GM23248 (cell line): Measurements from ENCODE around the gene OPHN1. TPM values are rescaled to one million over a fixed set of nuclear protein-coding genes. Genes with fewer than 3 reads are reported as not detected.
A peak's percentile ranks its signal among the peaks of the same experiment; 100 is the strongest.

Experiments used
- DNase-seq: peaks from one replicate; pipeline ENCODE4 v3.0.0-alpha.2; 2015
- H2AFZ ChIP-seq: fragments of 200-600 bp; sonication (generic); 2 replicates; pipeline ENCODE4 v1.6.1; 2016; ENCODE audit warnings: antibody characterized with exemption
- H3F3A ChIP-seq: fragments of 200-600 bp; sonication (generic); 2 replicates; pipeline ENCODE4 v1.6.1; 2016; ENCODE audit warnings: mild to moderate bottlenecking, antibody characterized with exemption, mixed run types; ENCODE audit not compliant: insufficient read depth
- H3K27ac ChIP-seq: fragments of 200-600 bp; sonication (generic); 2 replicates; pipeline ENCODE4 v1.5.1; 2016; ENCODE audit warnings: mild to moderate bottlenecking
- H3K27me3 ChIP-seq: fragments of 200-600 bp; sonication (generic); replicated peaks from 2 replicates; pipeline ENCODE4 v1.6.1; 2016; ENCODE audit warnings: mild to moderate bottlenecking; ENCODE audit not compliant: insufficient read depth
- H3K36me3 ChIP-seq: fragments of 200-600 bp; sonication (generic); 2 replicates; pipeline ENCODE4 v1.6.1; 2016; ENCODE audit warnings: low read depth, mild to moderate bottlenecking
- H3K4me1 ChIP-seq: fragments of 200-600 bp; sonication (generic); 2 replicates; pipeline ENCODE4 v1.6.1; 2016; ENCODE audit warnings: mild to moderate bottlenecking; ENCODE audit not compliant: insufficient read depth
- H3K4me2 ChIP-seq: fragments of 200-600 bp; sonication (generic); one replicate; pipeline ENCODE4 v1.6.1; 2016; ENCODE audit warnings: mild to moderate bottlenecking; ENCODE audit not compliant: unreplicated experiment
- H3K4me3 ChIP-seq: fragments of 200-600 bp; sonication (generic); 2 replicates; pipeline ENCODE4 v1.5.1; 2016; ENCODE audit warnings: mild to moderate bottlenecking
- H3K79me2 ChIP-seq: fragments of 200-600 bp; sonication (generic); 2 replicates; pipeline ENCODE4 v1.6.1; 2016; ENCODE audit warnings: mild to moderate bottlenecking; ENCODE audit not compliant: insufficient read depth
- H3K9ac ChIP-seq: fragments of 200-600 bp; sonication (generic); 2 replicates; pipeline ENCODE4 v1.6.1; 2016; ENCODE audit warnings: mild to moderate bottlenecking
- H3K9me2 ChIP-seq: fragments of 200-600 bp; sonication (generic); 2 replicates; pipeline ENCODE4 v1.6.1; 2016; ENCODE audit warnings: mixed run types, mild to moderate bottlenecking, moderate library complexity; ENCODE audit not compliant: insufficient read depth
- H3K9me3 ChIP-seq: fragments of 200-600 bp; sonication (generic); one replicate; pipeline ENCODE4 v1.6.1; 2017; ENCODE audit warnings: low read depth
- H4K20me1 ChIP-seq: fragments of 200-600 bp; sonication (generic); 2 replicates; pipeline ENCODE4 v1.6.0; 2016; ENCODE audit not compliant: insufficient read depth
- EZH2 ChIP-seq: fragments of 200-600 bp; sonication (generic); IDR thresholded peaks from 2 replicates; pipeline ENCODE4 v1.6.1; 2018; ENCODE audit warnings: antibody characterized with exemption, mild to moderate bottlenecking; ENCODE audit not compliant: insufficient read depth, poor library complexity, severe bottlenecking
- EZH2phosphoT487 ChIP-seq: fragments of 200-600 bp; sonication (generic); IDR thresholded peaks from 2 replicates; pipeline ENCODE4 v1.6.1; 2018; ENCODE audit warnings: antibody characterized with exemption, moderate library complexity, mild to moderate bottlenecking, low read depth; ENCODE audit not compliant: insufficient read depth
- WGBS, 2 experiments: methylation state at CpG; one replicate each; pipeline ENCODE4 v1.1.6; 2015 to 2017; ENCODE audit warnings: low lambda C conversion rate in 2 of 2, low coverage in 1 of 2; ENCODE audit errors: missing lambda C conversion rate in 2 of 2; 5-methylcytosine and 5-hydroxymethylcytosine counted together
- in situ Hi-C: fragments of 300-500 bp; cut with MboI; formaldehyde crosslinking; loops from 2 replicates; pipeline ENCODE4 v1.15.0; 2020
- polyA plus RNA-seq: library from polyadenylated mRNA; unstranded; fragments of >200 nt; fragmentation: Nextera tagmentation; extraction: Ambion mirVana; gene quantifications from 2 replicates; pipeline ENCODE4 v1.2.1, GENCODE V29; 2016
- total RNA-seq: library from RNA; depleted of rRNA; stranded (reverse); fragments of >200 nt; shearing (Covaris generic); gene quantifications from 2 replicates; pipeline ENCODE4 v1.2.3, GENCODE V29; 2014

Gene OPHN1
- total and polyA plus RNA-seq, 2 experiments from 2014 or later = 4.3 to 4.5 TPM

DNA sequence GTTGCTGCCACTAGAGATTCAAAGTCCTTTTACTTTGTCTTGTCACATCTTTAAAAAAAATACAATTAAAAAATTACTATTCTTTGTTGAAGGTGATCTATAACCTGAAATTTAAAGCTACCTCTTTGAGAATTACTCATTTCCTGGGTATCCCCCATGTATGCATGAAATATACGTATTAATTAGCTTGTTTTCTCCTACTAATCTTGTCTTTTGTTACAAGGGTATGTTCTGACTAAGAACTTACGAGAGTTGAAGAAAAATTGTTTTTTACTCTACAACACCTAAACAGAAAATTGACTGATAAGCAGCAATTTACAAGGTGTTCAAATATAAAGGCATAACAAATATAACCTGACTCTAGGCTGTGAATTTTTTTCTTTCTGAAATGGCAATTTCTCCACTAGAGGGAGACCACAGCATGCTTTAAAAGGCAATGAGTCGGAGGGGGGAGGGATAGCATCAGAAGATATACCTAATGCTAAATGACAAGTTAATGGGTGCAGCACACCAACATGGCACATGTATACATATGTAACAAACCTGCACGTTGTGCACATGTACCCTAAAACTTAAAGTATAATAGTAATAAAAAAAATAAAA, 249.6 kb downstream of the OPHN1 start:
- Histone ChIP-seq H2AFZ (no peak overlapping the region), H3K27me3 (no peaks in the 10 kb centered on the region), H3K9me3 (no peaks in the 10 kb centered on the region), H4K20me1 (no peaks in the 10 kb centered on the region), H3K4me1 (peaks cover 17% of the 10 kb centered on the region; the same call in 1 of the 2 replicates), H3K9me2 (no peaks in the 10 kb centered on the region), H3K27ac (no peak overlapping the region), H3K4me3 (no peak overlapping the region), H3K79me2 (no peaks in the 10 kb centered on the region), H3K4me2 (no peak overlapping the region), H3F3A (no peaks in the 10 kb centered on the region), H3K9ac (no peak overlapping the region), H3K36me3 (no peaks in the 10 kb centered on the region)
- WGBS, 2 experiments = 47 to 49% methylated on average over 4 of the region's 4 CpGs
- DNase-seq = peak; percentile 51
- in situ Hi-C loops = loop anchor here (25.0 kb wide), 1 partner anchor 529 kb away; no protein-coding TSS in a partner anchor
- no peak for TF ChIP-seq EZH2
- TF ChIP-seq EZH2phosphoT487 = no peak

DNA sequence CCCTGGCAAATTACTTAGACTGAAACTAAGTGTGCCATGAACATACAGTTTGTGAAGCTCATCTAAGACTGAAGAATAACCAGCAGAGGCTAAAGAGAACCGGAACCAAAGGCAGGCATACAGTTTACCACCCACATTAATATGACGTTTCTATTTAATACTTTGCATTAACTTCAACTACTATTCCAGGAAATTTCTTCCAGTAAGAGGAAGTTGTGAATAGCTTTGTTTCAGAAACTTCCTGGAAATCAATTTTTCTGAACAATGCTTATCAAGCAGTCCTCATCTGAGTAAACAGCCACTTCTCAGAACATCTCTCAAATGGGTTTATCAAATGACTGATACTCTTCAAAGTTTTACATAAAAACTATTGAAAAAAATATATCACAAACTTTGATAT, 252.7 kb downstream of the OPHN1 start:
- H3K4me3 ChIP-seq = no peak overlapping the region
- H3F3A ChIP-seq = peaks cover 10% of the 10 kb centered on the region; the same call in 1 of the 2 replicates
- H3K9me3 ChIP-seq = no peaks in the 10 kb centered on the region
- H3K27me3 ChIP-seq = no peaks in the 10 kb centered on the region
- WGBS, 2 experiments = 89 to 94% methylated on average over 2 of the region's 2 CpGs
- no peaks in the 10 kb centered on the region for H3K9me2 ChIP-seq
- no peak overlapping the region for H3K4me2 ChIP-seq
- DNase-seq = no peak
- no peak overlapping the region for H3K9ac ChIP-seq
- no peak overlapping the region for H2AFZ ChIP-seq
- no peaks in the 10 kb centered on the region for H4K20me1 ChIP-seq
- peaks cover 6% of the 10 kb centered on the region for H3K4me1 ChIP-seq
- no peak for TF ChIP-seq EZH2phosphoT487
- no peak for TF ChIP-seq EZH2
- in situ Hi-C loops = loop anchor here (25.0 kb wide), 1 partner anchor 532 kb away; no protein-coding TSS in a partner anchor
- no peaks in the 10 kb centered on the region for H3K36me3 ChIP-seq
- no peak overlapping the region for H3K27ac ChIP-seq
- no peaks in the 10 kb centered on the region for H3K79me2 ChIP-seq

DNA sequence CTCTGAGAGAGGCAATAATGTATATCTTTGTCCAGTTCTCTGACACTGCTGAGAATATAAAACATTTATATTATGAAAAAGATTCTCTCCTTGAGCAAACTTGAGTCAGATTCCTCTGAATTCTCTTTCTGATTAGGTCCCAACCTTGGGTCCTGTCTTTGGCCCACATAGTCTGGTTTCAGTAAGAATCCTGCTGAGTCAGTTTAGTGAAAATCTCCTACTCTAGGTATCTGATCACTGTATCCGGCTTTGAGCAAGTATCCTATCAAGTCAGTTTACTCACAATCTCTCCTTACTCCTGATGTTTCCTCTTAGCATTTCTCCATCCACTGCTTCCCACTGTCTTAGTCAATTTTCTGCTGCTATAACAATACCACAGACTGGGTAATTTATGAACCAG, 253.9 kb downstream of the OPHN1 start:
- no peaks in the 10 kb centered on the region for H3K36me3 ChIP-seq
- H4K20me1 ChIP-seq = no peaks in the 10 kb centered on the region
- 100% methylated on average over 1 of the region's 1 CpG for WGBS, 2 experiments
- no peak for DNase-seq
- H3K27me3 ChIP-seq = no peaks in the 10 kb centered on the region
- H3K27ac ChIP-seq = no peak overlapping the region
- H3F3A ChIP-seq = peaks cover 17% of the 10 kb centered on the region; the same call in 1 of the 2 replicates
- peaks cover 3% of the 10 kb centered on the region; the same call in 1 of the 2 replicates for H3K4me1 ChIP-seq
- no peak for TF ChIP-seq EZH2phosphoT487
- TF ChIP-seq EZH2 = no peak
- no peaks in the 10 kb centered on the region for H3K9me3 ChIP-seq
- in situ Hi-C loops = loop anchor here (25.0 kb wide), 1 partner anchor 533 kb away; no protein-coding TSS in a partner anchor
- no peak overlapping the region for H3K9ac ChIP-seq
- H3K9me2 ChIP-seq = no peaks in the 10 kb centered on the region
- no peak overlapping the region for H3K4me3 ChIP-seq
- H3K4me2 ChIP-seq = no peak overlapping the region
- H2AFZ ChIP-seq = no peak overlapping the region
- H3K79me2 ChIP-seq = no peaks in the 10 kb centered on the region

DNA sequence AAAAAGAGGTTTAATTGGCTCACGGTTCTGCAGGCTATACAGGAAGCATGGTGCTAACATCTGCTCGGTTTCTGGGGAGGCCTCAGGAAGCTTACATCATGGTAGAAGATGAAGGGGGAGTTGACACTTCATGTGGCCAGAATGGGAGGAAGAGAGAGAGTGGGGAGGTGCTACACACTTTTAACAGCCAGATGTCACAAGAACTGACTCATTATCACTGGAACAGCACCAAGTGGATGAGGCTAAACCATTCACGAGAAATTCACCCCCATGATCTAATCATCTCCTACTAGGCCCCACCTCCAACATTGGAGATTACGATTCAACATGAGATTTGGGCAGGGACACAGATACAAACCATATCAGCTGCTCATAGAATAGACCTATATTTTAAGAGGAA, 255.8 kb downstream of the OPHN1 start:
- no peak overlapping the region for H3K9ac ChIP-seq
- peaks cover 17% of the 10 kb centered on the region; the same call in 1 of the 2 replicates for H3F3A ChIP-seq
- in situ Hi-C loops = loop anchor here (25.0 kb wide), 1 partner anchor 535 kb away; no protein-coding TSS in a partner anchor
- no peak overlapping the region for H3K4me3 ChIP-seq
- no peaks in the 10 kb centered on the region for H3K79me2 ChIP-seq
- no peak for TF ChIP-seq EZH2
- TF ChIP-seq EZH2phosphoT487 = no peak
- no peaks in the 10 kb centered on the region for H3K9me2 ChIP-seq
- peaks cover 3% of the 10 kb centered on the region; the same call in 1 of the 2 replicates for H3K4me1 ChIP-seq
- DNase-seq = peak; percentile 33
- no peak overlapping the region for H3K27ac ChIP-seq
- no peaks in the 10 kb centered on the region for H4K20me1 ChIP-seq
- H2AFZ ChIP-seq = no peak overlapping the region
- H3K4me2 ChIP-seq = no peak overlapping the region
- H3K36me3 ChIP-seq = no peaks in the 10 kb centered on the region
- H3K9me3 ChIP-seq = no peaks in the 10 kb centered on the region
- H3K27me3 ChIP-seq = no peaks in the 10 kb centered on the region
- 52 to 55% methylated on average over 4 of the region's 4 CpGs for WGBS, 2 experiments
